Esophagus squamous epithelium (tissue), 5 donors: ENCODE data around the gene STK31. TPM values are rescaled to one million over a fixed set of nuclear protein-coding genes. Genes with fewer than 3 reads are reported as not detected.
"Not testable (repeated sequence)": the region's sequence is repeated elsewhere in the genome, so short reads cannot be mapped to it uniquely, and the experiment has no call there.

Experiments used
- DNase-seq: peaks from one replicate; lab custom pipeline; 2025; lab: John Stamatoyannopoulos, UW
- H3K27ac ChIP-seq, 4 donors: fragments of 200-600 bp; sonication (generic); one replicate each; pipeline ENCODE4 v1.5.1; 2016 to 2019; ENCODE audit warnings: mild to moderate bottlenecking in 1 of 4
- H3K27me3 ChIP-seq, 4 donors: fragments of 200-600 bp; sonication (generic); 1 replicate in 3 of 4; 2 replicates in 1 of 4; pipeline versions ENCODE4 v1.5.1 to v1.6.0; 2017 to 2021; ENCODE audit warnings: antibody characterized with exemption in 1 of 4
- H3K36me3 ChIP-seq, 3 donors: fragments of 200-600 bp; sonication (generic); one replicate each; pipeline ENCODE4 v1.5.1; 2016 to 2019
- H3K4me1 ChIP-seq, 3 donors: fragments of 200-600 bp; sonication (generic); one replicate each; pipeline ENCODE4 v1.5.1; 2017 to 2019
- H3K4me3 ChIP-seq, 4 donors: fragments of 200-600 bp; sonication (generic); 1 replicate in 3 of 4; 2 replicates in 1 of 4; pipeline ENCODE4 v1.5.1; 2016 to 2019; ENCODE audit warnings: mild to moderate bottlenecking in 2 of 4, moderate library complexity in 1 of 4
- H3K9me3 ChIP-seq, 3 donors: fragments of 200-600 bp; sonication (generic); one replicate each; pipeline ENCODE4 v1.5.1; 2016 to 2019
- CTCF ChIP-seq, 6 experiments: fragments of 450-650 bp in 4 of 6; fragments of 200-600 bp in 2 of 6; sonication (generic) in 2 of 6; IDR thresholded peaks; one replicate each; pipeline ENCODE4 v1.5.1; 2016 to 2019; ENCODE audit warnings: antibody characterized with exemption in 6 of 6, mild to moderate bottlenecking in 4 of 6, moderate library complexity in 4 of 6
- POLR2A ChIP-seq, 4 donors: fragments of 450-650 bp; IDR thresholded peaks; one replicate each; pipeline ENCODE4 v1.6.1; 2017; ENCODE audit warnings: antibody characterized with exemption in 4 of 4, mild to moderate bottlenecking in 4 of 4, moderate library complexity in 3 of 4
- WGBS, 2 donors: methylation state at CpG; one replicate each; pipeline ENCODE4 v1.1.5; 2018; 5-methylcytosine and 5-hydroxymethylcytosine counted together
- intact Hi-C: fragments of 100-400 bp; cut with DNase I; formaldehyde crosslinking; loops from one replicate; pipeline ENCODE4 v1.15.0; 2022
- total RNA-seq, 4 donors: library from RNA; depleted of rRNA; stranded (reverse); fragments of >200 nt; gene quantifications; one replicate each; pipeline ENCODE4 v1.1.0, GENCODE V29; 2016
- donor health status: DM: yes; HTN: yes; CAD: no.

The STK31 gene
- total RNA-seq, 4 donors from 2014 or later: 0.49 to 0.67 (median 0.57) TPM; not detected in 1

GRCh38 chr7:23804707-23805106, 94.7 kb downstream of the STK31 start:
- no peaks in the 10 kb centered on the region for H3K9me3 ChIP-seq
- 53 to 63% methylated on average over 1 of the region's 1 CpG for whole genome bisulfite sequencing, 2 donors
- H3K27me3 ChIP-seq: no peaks in the 10 kb centered on the region
- H3K27ac ChIP-seq: no peak overlapping the region
- H3K4me1 ChIP-seq: no peaks in the 10 kb centered on the region
- intact Hi-C loops: no loop called here
- no peak for DNase-seq
- TF ChIP-seq CTCF (IDR thresholded peaks at IDR 0.05) (no peak), POLR2A (IDR thresholded peaks at IDR 0.05) (no peak)
- H3K36me3 ChIP-seq: no peaks in the 10 kb centered on the region
- no peak overlapping the region for H3K4me3 ChIP-seq

DNA sequence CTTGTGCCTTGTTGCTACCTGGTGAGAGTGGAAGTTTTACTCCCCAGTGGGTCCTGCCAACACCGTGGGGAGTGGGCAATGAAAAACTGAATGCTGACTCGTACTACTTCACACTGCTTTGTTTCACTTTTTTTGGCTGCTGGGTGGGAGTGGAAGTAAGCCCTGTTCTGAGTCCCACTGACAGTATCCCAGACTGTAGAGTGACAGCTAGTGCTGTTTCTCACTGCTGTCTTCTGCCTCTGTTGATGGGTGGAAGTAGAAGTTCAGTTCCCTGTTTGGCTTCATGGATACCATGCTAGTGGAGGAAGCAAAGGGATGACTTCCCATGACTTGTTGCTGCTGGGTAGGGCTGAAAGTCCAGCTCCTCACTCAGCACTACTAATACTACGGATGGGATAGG, 98.4 kb downstream of the STK31 start:
- intact Hi-C loops: no loop called here
- H3K36me3 ChIP-seq: no peaks in the 10 kb centered on the region
- H3K4me1 ChIP-seq: no peaks in the 10 kb centered on the region
- TF ChIP-seq POLR2A (IDR thresholded peaks at IDR 0.05) (no peak), CTCF (IDR thresholded peaks at IDR 0.05) (no peak)
- no peak overlapping the region for H3K27ac ChIP-seq
- WGBS, 2 donors: 55 to 58% methylated on average over 2 to 3 of the region's 3 CpGs
- H3K27me3 ChIP-seq: no peaks in the 10 kb centered on the region
- H3K9me3 ChIP-seq: no peaks in the 10 kb centered on the region
- no peak for DNase-seq
- H3K4me3 ChIP-seq: no peak overlapping the region

DNA sequence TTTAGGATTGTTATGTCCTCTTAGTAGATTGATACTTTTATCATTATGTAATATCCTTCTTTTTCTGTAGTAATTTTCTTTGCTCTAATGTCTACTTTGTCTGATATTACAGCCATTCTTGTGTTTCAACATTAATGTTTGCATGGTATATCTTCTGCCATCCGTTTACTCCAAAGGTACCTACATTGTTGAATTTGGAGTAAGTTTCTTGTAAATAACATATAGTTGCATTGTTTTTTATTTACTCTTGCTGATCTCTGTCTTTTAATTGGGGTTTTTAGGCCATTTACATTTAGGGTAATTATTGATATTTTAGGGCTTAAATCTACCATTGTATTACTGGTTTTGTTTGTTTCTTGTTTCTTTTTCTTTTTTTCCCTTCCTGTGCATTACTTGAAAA, 100.1 kb downstream of the STK31 start:
- no peak overlapping the region for H3K27ac ChIP-seq
- no peak overlapping the region for H3K4me3 ChIP-seq
- H3K4me1 ChIP-seq: no peaks in the 10 kb centered on the region
- no peaks in the 10 kb centered on the region for H3K27me3 ChIP-seq
- H3K9me3 ChIP-seq: no peaks in the 10 kb centered on the region
- TF ChIP-seq POLR2A (IDR thresholded peaks at IDR 0.05): no peak
- TF ChIP-seq CTCF (IDR thresholded peaks at IDR 0.05): no peak
- intact Hi-C loops: no loop called here
- no peak for DNase-seq
- 78 to 81% methylated on average over 1 of the region's 1 CpG for WGBS, 2 donors
- H3K36me3 ChIP-seq: no peaks in the 10 kb centered on the region

DNA sequence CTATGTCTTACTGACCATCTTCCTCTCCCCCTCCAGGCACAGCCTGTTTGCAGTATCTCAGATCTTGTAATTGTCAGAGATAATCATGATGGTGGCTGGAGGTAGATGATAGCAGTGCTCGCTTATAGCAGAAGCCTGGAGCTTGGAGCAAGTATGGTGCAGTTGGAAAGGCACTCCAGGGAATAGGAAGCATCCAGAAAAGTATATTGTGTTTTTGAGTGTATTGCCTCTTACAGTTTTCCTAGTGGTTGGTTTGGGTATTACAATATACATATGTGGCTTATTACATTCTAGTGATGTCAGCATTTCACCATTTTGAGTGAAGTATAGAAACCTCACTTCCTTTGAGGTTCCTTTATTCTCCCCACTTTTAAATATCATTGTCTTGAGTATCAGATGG, 101.5 kb downstream of the STK31 start:
- no peak for TF ChIP-seq POLR2A (IDR thresholded peaks at IDR 0.05)
- peak in 3 of 6 experiments; percentile 13 to 32 (median 21) for TF ChIP-seq CTCF (IDR thresholded peaks at IDR 0.05)
- Histone ChIP-seq H3K9me3 (no peaks in the 10 kb centered on the region), H3K4me1 (no peaks in the 10 kb centered on the region), H3K36me3 (no peaks in the 10 kb centered on the region), H3K27ac (no peak overlapping the region), H3K4me3 (no peak overlapping the region), H3K27me3 (no peaks in the 10 kb centered on the region)
- WGBS, 2 donors: 100% methylated on average over 1 of the region's 1 CpG
- no peak for DNase-seq
- intact Hi-C loops: no loop called here

DNA sequence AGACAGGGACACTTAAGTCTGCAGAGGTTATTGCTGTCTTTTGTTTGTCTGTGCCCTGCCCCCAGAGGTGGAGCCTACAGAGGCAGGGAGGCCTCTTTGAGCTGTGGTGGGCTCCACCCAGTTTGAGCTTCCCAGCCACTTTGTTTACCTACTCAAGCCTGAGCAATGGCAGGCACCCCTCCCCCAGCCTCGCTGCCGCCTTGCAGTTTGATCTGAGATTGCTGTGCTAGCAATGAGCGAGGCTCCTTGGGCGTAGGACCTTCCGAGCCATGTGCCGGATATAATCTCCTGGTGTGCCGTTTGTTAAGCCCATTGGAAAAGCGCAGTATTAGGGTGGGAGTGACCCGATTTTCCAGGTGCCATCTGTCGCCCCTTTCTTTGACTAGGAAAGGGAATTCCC, 118.1 kb downstream of the STK31 start:
- 88 to 95% methylated on average over 8 to 10 of the region's 10 CpGs for WGBS, 2 donors
- H3K4me1 ChIP-seq, intact Hi-C loops, H3K27ac ChIP-seq, DNase-seq, H3K36me3 ChIP-seq, H3K27me3 ChIP-seq, H3K4me3 ChIP-seq: not testable (repeated sequence)
- H3K9me3 ChIP-seq: peaks cover 0 to 11% (median 3%) of the 10 kb centered on the region in 3 donors

DNA sequence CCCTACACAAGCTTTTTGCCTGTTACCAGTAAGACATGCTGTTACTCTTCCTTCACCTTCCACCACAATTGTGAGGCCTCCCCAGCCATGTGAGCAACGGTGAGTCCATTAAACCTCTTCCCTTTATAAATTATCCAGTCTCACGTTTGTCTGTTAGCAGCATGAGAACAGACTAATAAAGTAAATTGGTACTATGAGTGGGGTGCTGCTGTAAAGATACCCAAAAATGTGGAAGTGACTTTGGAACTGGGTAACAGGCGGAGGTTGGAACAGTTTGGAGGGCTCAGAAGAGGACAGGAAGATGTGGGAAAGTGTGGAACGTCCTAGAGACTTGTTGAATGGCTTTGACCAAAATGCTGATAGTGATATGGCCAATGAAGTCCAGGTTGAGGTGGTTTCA, 122.7 kb downstream of the STK31 start:
- peaks cover 0 to 38% (median 11%) of the 10 kb centered on the region in 3 donors for H3K9me3 ChIP-seq
- H3K27me3 ChIP-seq, intact Hi-C loops, DNase-seq, H3K4me1 ChIP-seq, H3K4me3 ChIP-seq, H3K27ac ChIP-seq, H3K36me3 ChIP-seq: not testable (repeated sequence)
- WGBS, 2 donors: 28 to 62% methylated on average over 4 of the region's 4 CpGs
